ENCODE data around the gene SMAD6. TPM values are rescaled to one million over a fixed set of nuclear protein-coding genes. Genes with fewer than 3 reads are reported as not detected.

SMAD6 gene
- total and polyA plus RNA-seq, 2 of the 4 experiments (the other 2 are of a cell fraction), result 4.8 to 8.5 TPM

DNA sequence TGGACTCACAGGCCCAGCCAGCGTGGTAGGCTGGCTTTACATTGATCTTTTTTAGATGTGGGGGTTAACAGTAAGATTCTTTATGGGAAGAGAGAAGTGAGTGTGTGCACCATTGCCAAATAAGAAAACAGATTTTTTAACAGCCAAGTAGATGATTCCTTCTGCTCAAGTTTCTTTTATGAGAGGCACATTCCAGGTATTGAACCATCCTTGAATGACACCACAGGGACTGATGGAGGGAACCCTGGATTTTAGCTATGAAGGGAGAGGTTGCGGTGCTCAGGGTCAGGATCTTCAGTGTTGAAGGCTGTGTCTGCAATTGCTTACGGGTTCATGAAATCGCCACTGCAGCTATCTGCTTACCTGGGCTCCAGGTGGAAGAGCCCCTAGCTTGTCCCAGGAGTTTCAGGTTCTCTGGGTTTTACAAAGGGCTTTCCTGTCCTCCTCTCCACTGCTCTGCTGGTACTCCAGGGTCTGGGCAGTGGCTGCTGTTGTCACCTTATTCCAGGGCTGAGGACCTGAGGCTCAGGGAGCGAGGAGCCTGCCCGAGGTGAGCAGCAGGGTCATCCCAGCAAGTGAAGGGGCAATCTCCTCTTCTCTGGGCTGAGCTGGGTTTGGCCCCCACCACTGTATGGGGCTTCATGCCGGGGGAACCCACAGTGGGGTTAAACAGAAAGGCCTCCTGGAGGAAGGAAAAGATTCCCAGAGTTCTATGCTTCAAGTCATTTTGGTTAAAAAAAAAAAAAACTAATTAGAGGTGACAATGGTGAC is 53.4 kb downstream of the SMAD6 start:
- no peak for TF ChIP-seq MXI1 (IDR thresholded peaks at IDR 0.05; ENCODE audit: borderline replicate concordance, low read depth, low read length)
- no peak for TF ChIP-seq RFX5 (IDR thresholded peaks at IDR 0.05; ENCODE audit: low read depth, low read length)
- no peak for TF ChIP-seq CEBPB (IDR thresholded peaks at IDR 0.05; ENCODE audit: low read depth, low read length)
- no peak for TF ChIP-seq POLR2A (IDR thresholded peaks at IDR 0.05; ENCODE audit: low read depth, low read length)
- no peak for TF ChIP-seq BHLHE40 (IDR thresholded peaks at IDR 0.05; ENCODE audit: low read depth, low read length)
- no peak for TF ChIP-seq NFE2L2 (IDR thresholded peaks at IDR 0.05; ENCODE audit: low read depth, low read length)
- no peak for TF ChIP-seq SMC3 (IDR thresholded peaks at IDR 0.05; ENCODE audit: low read depth, low read length)
- TF ChIP-seq MAZ (IDR thresholded peaks at IDR 0.05; ENCODE audit: borderline replicate concordance, low read depth, low read length), result no peak
- TF ChIP-seq, protein P1, sequence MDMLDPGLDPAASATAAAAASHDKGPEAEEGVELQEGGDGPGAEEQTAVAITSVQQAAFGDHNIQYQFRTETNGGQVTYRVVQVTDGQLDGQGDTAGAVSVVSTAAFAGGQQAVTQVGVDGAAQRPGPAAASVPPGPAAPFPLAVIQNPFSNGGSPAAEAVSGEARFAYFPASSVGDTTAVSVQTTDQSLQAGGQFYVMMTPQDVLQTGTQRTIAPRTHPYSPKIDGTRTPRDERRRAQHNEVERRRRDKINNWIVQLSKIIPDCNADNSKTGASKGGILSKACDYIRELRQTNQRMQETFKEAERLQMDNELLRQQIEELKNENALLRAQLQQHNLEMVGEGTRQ (IDR thresholded peaks at IDR 0.05; ENCODE audit: low read depth, low read length), result no peak
- Histone ChIP-seq H3K23ac (ENCODE audit: low read depth, low read length) (no peak overlapping the region), H3K18ac (ENCODE audit: low read depth, low read length) (no peak overlapping the region), H3K4me2 (ENCODE audit: low read depth, low read length) (no peak overlapping the region), H4K8ac (ENCODE audit: low read depth in 2 of 2, low read length in 2 of 2) (no peak overlapping the region), H3K4ac (ENCODE audit: low read depth, low read length) (no peak overlapping the region), H3K4me3 (ENCODE audit: insufficient read depth, low read depth, low read length) (no peak overlapping the region), H3K9ac (ENCODE audit: low read depth, low read length) (no peak overlapping the region), H4K5ac (ENCODE audit: low read depth, low read length) (no peak overlapping the region), H3K36me3 (ENCODE audit: control insufficient read depth, insufficient read depth, low read length) (peaks cover 15% of the 10 kb centered on the region), H3K27me3 (ENCODE audit: control insufficient read depth, insufficient read depth, low read length) (no peaks in the 10 kb centered on the region), H3K14ac (replicated peaks; ENCODE audit: low read depth, low read length) (no peak overlapping the region), H4K91ac (ENCODE audit: insufficient read depth, low read depth, low read length) (no peak overlapping the region), H2BK5ac (ENCODE audit: low read depth, low read length, poor library complexity, severe bottlenecking) (no peak overlapping the region), H2BK20ac (ENCODE audit: low read depth, low read length) (no peak overlapping the region), H2AK5ac (ENCODE audit: low read depth, low read length) (no peak overlapping the region), H3K4me1 (ENCODE audit: control insufficient read depth, insufficient read depth, low read length) (peaks cover 14% of the 10 kb centered on the region), H2AFZ (replicated peaks; ENCODE audit: low read length, poor library complexity) (no peak overlapping the region), H2AK9ac (replicated peaks; ENCODE audit: low read depth, low read length, poor library complexity) (no peak overlapping the region), H3K27ac (ENCODE audit: insufficient read depth, low read length) (no peak overlapping the region), H3K79me1 (ENCODE audit: low read depth in 1 of 2, low read length in 2 of 2) (peaks cover 52 to 82% of the 10 kb centered on the region in 2 experiments), H2BK15ac (ENCODE audit: low read depth, low read length) (no peak overlapping the region), H3K9me1 (ENCODE audit: insufficient read depth, low read length) (peaks cover 27% of the 10 kb centered on the region), H3K9me3 (ENCODE audit: control insufficient read depth, insufficient read depth, low read length) (peaks cover 4% of the 10 kb centered on the region; the same call in 1 of the 2 replicates), H2BK120ac (ENCODE audit: low read depth, low read length) (no peak overlapping the region), H3K56ac (ENCODE audit: extremely low read depth, insufficient read depth, low read length) (no peak overlapping the region), H4K20me1 (ENCODE audit: insufficient read depth, low read length) (no peaks in the 10 kb centered on the region)
- BruUV-seq (replicated peaks), result no TSS peak
- ATAC-seq (ENCODE audit: low read depth) (no peak), DNase-seq (no peak)
- CTCF ChIA-PET, result no interaction called here
- 100% methylated on average over 1 of the region's 7 CpGs; no CpG with 5 or more reads in 1 of the 2 experiments for WGBS, 2 experiments (ENCODE audit: extremely low coverage in 2 of 2, insufficient read length in 1 of 2)
- POLR2A ChIA-PET (ENCODE audit: unreplicated experiment), result no interaction called here
- dilution Hi-C loops (cut with HindIII; ENCODE audit: low sequenced_read_pairs, unreplicated experiment) (no loop called here), intact Hi-C loops (cut with micrococcal nuclease) (no loop called here), in situ Hi-C loops (cut with MboI; ENCODE audit: low sequenced_read_pairs) (no loop called here)

All from IMR-90 (cell line).